Ectodermal cell (in vitro differentiated cells): ENCODE results near the gene PROX1. TPM values are rescaled to one million over a fixed set of nuclear protein-coding genes. Genes with fewer than 3 reads are reported as not detected.

ENCODE experiments used
- H3K27ac ChIP-seq: 2 replicates; pipeline ENCODE4 v1.7.0; 2013; ENCODE audit warnings: mild to moderate bottlenecking, low read depth, low read length; ENCODE audit not compliant: insufficient read depth, poor library complexity, severe bottlenecking
- H3K27me3 ChIP-seq: 2 replicates; pipeline ENCODE4 v1.7.0; 2013; ENCODE audit warnings: mild to moderate bottlenecking, low read length; ENCODE audit not compliant: insufficient read depth, control insufficient read depth, poor library complexity, severe bottlenecking
- H3K36me3 ChIP-seq: one replicate; pipeline ENCODE4 v1.7.0; 2013; ENCODE audit warnings: low read length; ENCODE audit not compliant: control insufficient read depth, insufficient read depth
- H3K4me1 ChIP-seq: one replicate; pipeline ENCODE4 v1.7.0; 2013; ENCODE audit warnings: low read length; ENCODE audit not compliant: control insufficient read depth, insufficient read depth
- H3K4me3 ChIP-seq: 2 replicates; pipeline ENCODE4 v1.7.0; 2013; ENCODE audit warnings: low read depth, low read length, control low read depth; ENCODE audit not compliant: insufficient read depth
- H3K9me3 ChIP-seq: 2 replicates; pipeline ENCODE4 v1.7.0; 2013; ENCODE audit warnings: mild to moderate bottlenecking, low read length, moderate library complexity; ENCODE audit not compliant: control insufficient read depth
- WGBS, 2 experiments: methylation state at CpG; one replicate each; pipeline ENCODE4 v1.1.7; 2013; ENCODE audit warnings: missing lambda C conversion rate in 2 of 2; 5-methylcytosine and 5-hydroxymethylcytosine counted together
- polyA plus RNA-seq, 4 experiments: library from polyadenylated mRNA; stranded (reverse); fragments of 50-300 nt; gene quantifications; one replicate each; pipeline ENCODE4 v1.2.3, GENCODE V29; 2013

PROX1 gene
- 8.6 TPM for polyA plus RNA-seq (2013, experiment 1 of 4)
- polyA plus RNA-seq (2013, experiment 2 of 4), result 5.8 TPM
- 4.3 TPM for polyA plus RNA-seq (2013, experiment 3 of 4)
- polyA plus RNA-seq (2013, experiment 4 of 4), result 5.5 TPM

- Histone ChIP-seq H3K27me3 (peaks cover 63% of the 10 kb centered on the region), H3K27ac (peak within 1 kb of the TSS; percentile 77), H3K9me3 (no peaks in the 10 kb centered on the region), H3K4me1 (peaks cover 35% of the 10 kb centered on the region), H3K36me3 (no peaks in the 10 kb centered on the region), H3K4me3 (peak within 1 kb of the TSS; percentile 55)
- 0% methylated on average over 25 to 29 of the region's 29 CpGs for WGBS, 2 experiments
Measured at GRCh38 chr1:213987927-213988506, at the start of gene PROX1. Gene PROX1 (plus strand): TSS chr1:213987973. CDS start chr1:213996536, 8,563 bp downstream.

- 96 to 97% methylated on average over 5 of the region's 5 CpGs for WGBS, 2 experiments
- H3K27me3 ChIP-seq, result no peaks in the 10 kb centered on the region
- no peaks in the 10 kb centered on the region for H3K36me3 ChIP-seq
- no peak overlapping the region for H3K4me3 ChIP-seq
- H3K9me3 ChIP-seq, result no peaks in the 10 kb centered on the region
- H3K4me1 ChIP-seq, result no peaks in the 10 kb centered on the region
- no peak overlapping the region for H3K27ac ChIP-seq
Measured at GRCh38 chr1:213938776-213939175, 49.0 kb upstream of the PROX1 start.

GRCh38 chr1:213939888-213940287 is 47.9 kb upstream of the PROX1 start:
- no peaks in the 10 kb centered on the region for H3K9me3 ChIP-seq
- no peak overlapping the region for H3K4me3 ChIP-seq
- no peaks in the 10 kb centered on the region for H3K4me1 ChIP-seq
- WGBS, 2 experiments, result 83 to 94% methylated on average over 3 of the region's 3 CpGs
- H3K27me3 ChIP-seq, result no peaks in the 10 kb centered on the region
- no peak overlapping the region for H3K27ac ChIP-seq
- no peaks in the 10 kb centered on the region for H3K36me3 ChIP-seq

GRCh38 chr1:213940947-213941346 is 46.8 kb upstream of the PROX1 start:
- H3K9me3 ChIP-seq, result no peaks in the 10 kb centered on the region
- no peaks in the 10 kb centered on the region for H3K36me3 ChIP-seq
- H3K4me3 ChIP-seq, result no peak overlapping the region
- no peak overlapping the region for H3K27ac ChIP-seq
- H3K4me1 ChIP-seq, result no peaks in the 10 kb centered on the region
- no peaks in the 10 kb centered on the region for H3K27me3 ChIP-seq

- Histone ChIP-seq H3K27me3 (no peaks in the 10 kb centered on the region), H3K9me3 (no peaks in the 10 kb centered on the region), H3K36me3 (no peaks in the 10 kb centered on the region), H3K4me1 (no peaks in the 10 kb centered on the region), H3K27ac (no peak overlapping the region), H3K4me3 (no peak overlapping the region)
- 92 to 95% methylated on average over 3 of the region's 3 CpGs for WGBS, 2 experiments
Measured at GRCh38 chr1:213942061-213942460, 45.7 kb upstream of the PROX1 start.

GRCh38 chr1:213947200-213947801 is 40.5 kb upstream of the PROX1 start:
- H3K27ac ChIP-seq, result no peak overlapping the region
- no peaks in the 10 kb centered on the region for H3K36me3 ChIP-seq
- WGBS, 2 experiments, result 65 to 68% methylated on average over 6 of the region's 6 CpGs
- H3K9me3 ChIP-seq, result no peaks in the 10 kb centered on the region
- H3K27me3 ChIP-seq, result no peaks in the 10 kb centered on the region
- no peak overlapping the region for H3K4me3 ChIP-seq
- no peaks in the 10 kb centered on the region for H3K4me1 ChIP-seq

GRCh38 chr1:213951876-213952275 is 35.9 kb upstream of the PROX1 start:
- Histone ChIP-seq H3K27ac (no peak overlapping the region), H3K9me3 (no peaks in the 10 kb centered on the region), H3K36me3 (no peaks in the 10 kb centered on the region), H3K4me1 (no peaks in the 10 kb centered on the region), H3K27me3 (no peaks in the 10 kb centered on the region), H3K4me3 (no peak overlapping the region)
- WGBS, 2 experiments, result 93 to 98% methylated on average over 5 of the region's 5 CpGs

GRCh38 chr1:213953806-213954205 is 34.0 kb upstream of the PROX1 start:
- Histone ChIP-seq H3K27me3 (no peaks in the 10 kb centered on the region), H3K36me3 (no peaks in the 10 kb centered on the region), H3K4me3 (no peak overlapping the region), H3K4me1 (no peaks in the 10 kb centered on the region), H3K27ac (no peak overlapping the region), H3K9me3 (no peaks in the 10 kb centered on the region)
- whole genome bisulfite sequencing, 2 experiments, result 92 to 94% methylated on average over 8 of the region's 8 CpGs

- Histone ChIP-seq H3K36me3 (no peaks in the 10 kb centered on the region), H3K4me1 (no peaks in the 10 kb centered on the region), H3K9me3 (no peaks in the 10 kb centered on the region), H3K4me3 (no peak overlapping the region), H3K27ac (no peak overlapping the region), H3K27me3 (no peaks in the 10 kb centered on the region)
- WGBS, 2 experiments, result 91% methylated on average over 8 of the region's 8 CpGs
Measured at GRCh38 chr1:213956295-213956770, 31.4 kb upstream of the PROX1 start.

- H3K4me3 ChIP-seq, result no peak overlapping the region
- no peaks in the 10 kb centered on the region for H3K36me3 ChIP-seq
- no peaks in the 10 kb centered on the region for H3K27me3 ChIP-seq
- 90 to 91% methylated on average over 2 of the region's 2 CpGs for WGBS, 2 experiments
- no peaks in the 10 kb centered on the region for H3K4me1 ChIP-seq
- no peaks in the 10 kb centered on the region for H3K9me3 ChIP-seq
- H3K27ac ChIP-seq, result no peak overlapping the region
Measured at GRCh38 chr1:213958346-213958745, 29.4 kb upstream of the PROX1 start.
